ENCODE measurements around the gene RNF166.

The RNF166 gene

DNA sequence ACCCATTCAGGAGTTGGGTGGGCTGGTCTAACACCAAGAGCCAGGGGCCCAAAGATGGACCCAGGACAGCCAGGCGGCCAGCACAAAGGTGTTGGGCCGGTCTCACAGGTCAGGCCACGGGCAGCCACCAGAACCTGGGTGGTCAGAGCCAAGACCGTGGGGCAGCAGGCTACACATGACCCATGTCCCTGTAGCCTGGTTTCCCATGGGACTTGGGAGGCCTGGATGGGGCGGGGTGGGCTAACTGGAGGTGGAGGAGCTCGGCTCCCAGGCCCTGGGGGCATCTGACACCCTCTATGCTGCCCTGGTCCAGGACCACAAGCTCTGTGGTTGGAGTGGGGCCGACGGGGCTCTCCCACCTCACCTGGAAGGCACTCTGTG, 17.3 kb upstream of the RNF166 start:
- DNase-seq: no peak

GRCh38 chr16:88722784-88723506, 16.7 kb upstream of the RNF166 start:
- DNase-seq: no peak

DNA sequence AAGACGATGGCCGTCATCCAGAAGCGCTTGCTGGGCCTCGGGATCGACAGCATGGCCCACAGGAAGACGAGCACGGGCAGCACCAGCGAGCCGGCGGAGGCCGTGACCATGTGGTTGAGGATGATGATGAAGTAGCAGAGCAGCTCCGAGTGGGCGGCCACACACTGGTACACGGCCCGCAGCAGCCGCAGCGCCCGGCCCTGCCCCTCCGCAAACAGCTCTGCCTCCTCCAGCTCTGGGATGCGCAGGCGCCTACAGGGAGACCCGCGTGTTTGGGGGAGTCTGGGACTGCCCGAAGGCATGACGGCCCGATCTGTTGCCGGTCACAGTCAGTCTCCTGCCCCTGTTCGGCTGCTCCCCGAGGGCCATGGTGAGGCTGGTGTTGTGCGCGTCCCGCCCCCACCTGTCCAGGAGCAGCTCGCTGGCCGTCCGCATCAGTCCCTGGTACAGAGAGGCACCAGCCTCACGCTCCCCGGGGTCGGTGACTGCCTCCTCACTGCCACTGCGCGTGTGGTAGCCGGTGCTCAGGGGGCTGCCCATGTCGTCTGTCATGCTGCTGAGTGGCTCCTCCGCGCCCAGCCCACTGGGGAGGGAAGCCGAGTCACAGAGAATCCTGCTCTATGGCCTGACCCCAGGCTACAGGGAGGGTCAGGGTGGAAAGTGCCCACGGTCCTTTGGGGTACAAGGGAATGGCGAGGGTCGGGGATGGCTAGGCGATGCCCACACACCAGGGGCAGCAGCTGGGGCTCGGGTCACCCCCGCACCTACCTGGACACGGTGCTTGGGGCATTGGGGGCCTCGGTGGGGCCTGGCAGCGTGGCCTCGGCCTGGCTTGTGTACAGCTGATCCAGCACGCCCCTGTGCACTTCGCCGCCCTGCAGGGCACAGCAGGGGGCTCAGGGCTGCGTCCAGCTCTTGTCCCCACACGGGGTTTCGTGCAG, 15.9 kb upstream of the RNF166 start:
- DNase-seq: no peak

DNA sequence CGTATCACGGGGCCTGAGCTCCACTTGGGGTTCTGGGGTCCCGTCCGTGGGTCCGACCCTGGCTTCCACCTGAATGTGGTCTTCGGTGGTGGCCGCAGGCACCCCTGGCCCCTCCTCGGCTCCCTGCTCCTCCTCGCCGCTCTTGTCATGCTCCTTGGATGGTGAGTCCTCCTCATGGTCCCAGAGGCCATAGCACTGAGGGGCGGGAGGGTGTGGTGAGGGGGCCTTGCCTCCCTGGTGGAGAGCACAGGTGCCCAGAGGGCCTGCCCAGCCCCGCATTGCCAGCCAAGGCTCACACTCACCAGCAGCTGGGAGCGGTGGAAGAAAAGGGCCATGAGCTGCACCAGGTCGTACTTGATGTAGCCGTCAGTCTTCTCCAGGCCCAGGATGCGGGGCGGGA, 15.0 kb upstream of the RNF166 start:
- no peak for DNase-seq

DNA sequence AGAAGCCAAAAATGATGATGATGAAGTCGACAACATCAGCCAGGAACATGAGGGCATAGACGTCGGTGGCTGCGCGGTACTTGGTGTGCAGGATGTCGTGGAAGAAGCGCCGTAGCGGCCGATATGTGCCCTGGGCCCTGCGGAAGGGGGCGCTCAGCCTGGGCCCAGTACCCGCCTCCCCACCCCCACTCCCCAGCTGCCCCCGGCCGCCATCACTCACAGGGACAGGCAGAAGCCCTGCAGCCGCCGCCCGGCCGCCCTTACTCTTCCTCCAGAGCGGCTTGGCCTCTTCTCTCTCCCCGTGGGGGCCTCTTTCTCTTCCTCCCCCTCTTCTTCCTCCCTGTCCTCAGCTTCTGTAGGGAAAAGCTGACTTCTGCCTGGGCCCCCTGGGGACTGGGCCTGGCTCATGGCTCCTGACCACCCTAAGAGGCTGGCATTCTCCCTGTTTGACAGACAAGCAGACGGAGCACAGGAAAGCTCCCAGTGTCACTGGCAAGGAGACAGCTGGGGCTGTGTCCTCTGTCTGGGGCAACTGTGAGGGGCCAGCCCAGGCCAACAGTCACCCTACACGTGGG, 14.3 kb upstream of the RNF166 start:
- DNase-seq: no peak

GRCh38 chr16:88719933-88720296, 13.7 kb upstream of the RNF166 start:
- no peak for DNase-seq

DNA sequence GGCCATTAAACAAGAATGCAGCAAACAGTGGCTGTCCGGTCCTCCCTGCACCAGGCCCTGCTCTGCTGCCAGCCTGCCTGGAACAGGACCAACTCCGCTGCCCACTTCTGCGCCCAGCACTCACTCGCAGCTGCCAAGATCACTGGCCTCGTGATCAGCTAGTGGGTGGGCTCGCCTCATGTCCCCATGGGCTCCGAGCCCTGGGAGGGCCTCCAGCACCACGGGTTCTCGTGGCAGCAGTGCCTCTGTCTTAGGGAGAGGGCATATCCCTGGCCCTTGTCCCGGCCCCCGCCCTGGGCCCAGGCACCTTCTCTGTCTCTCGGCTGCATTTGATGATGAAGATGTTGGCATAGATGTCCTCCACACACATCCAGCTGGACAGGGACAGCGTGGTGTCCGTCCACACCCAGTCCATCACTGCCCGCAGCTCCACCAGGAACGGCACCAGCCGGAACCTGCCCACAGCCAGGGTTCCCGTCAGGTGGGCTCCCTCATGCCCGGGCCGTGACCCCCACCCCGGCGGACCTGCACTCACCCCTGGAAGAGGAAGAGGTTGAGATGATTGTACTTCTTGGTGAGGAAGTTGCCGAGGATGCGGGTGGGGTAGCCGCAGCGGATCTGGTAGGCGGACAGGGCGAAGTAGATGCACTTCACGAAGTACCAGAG, 13.2 kb upstream of the RNF166 start:
- no peak for DNase-seq

DNA sequence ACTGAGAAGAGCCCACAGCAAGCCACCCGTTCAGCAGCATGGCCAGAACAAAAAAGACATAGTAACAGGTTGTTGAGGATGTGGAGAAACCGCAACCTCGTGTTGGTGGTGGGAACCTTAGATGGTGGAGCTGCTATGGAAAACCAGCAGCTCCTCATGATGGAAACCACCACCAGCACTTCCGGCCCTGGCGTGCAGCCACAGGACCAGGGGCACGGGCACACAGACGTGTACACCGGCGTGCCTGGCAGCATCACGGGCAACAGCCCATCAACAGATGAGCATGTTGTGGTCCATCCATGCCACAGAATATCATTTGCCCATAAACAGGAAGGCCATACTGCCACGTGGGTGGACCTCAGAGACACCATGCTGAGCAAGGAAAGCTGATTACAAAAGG, 12.0 kb upstream of the RNF166 start:
- no peak for DNase-seq

DNA sequence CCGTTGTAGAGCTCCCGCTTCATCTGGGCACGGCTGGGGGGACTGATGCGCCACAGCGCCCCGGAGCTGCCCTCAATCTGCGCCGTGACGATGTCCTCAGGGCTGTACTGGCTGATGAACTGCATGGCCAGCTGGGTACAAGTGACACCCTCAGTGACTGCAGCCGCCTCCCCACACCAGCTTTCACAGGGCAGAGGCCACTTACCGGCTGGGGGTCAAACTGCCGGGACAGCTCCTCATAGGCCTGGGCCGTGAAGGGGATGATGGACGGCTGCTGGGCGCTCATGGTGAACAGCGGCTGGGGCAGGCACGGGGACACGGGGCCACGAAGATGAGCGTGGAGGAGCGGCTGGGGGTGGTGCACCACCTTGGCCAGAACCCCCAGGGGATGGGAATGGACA, 10.4 kb upstream of the RNF166 start:
- no peak for DNase-seq

DNA sequence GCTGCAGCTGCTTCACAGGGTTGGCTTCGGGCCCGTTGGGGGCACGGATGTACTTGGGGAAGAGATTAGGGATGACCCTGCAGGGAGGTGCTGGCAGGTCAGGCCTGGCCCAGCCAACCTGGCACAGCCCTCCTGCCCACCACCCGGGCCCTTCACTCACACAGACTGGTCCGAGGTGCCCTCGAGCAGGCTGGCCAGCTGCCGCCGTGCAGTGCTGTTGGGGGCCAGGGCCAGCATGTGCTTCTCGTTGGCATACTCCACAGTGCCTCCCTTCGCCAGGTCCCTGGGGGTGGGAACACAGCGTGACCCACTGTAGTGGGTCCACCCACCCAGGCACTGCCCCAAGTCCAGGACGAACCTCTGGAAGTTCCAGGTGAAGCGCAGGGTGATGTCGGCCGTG, 10.0 kb upstream of the RNF166 start:
- no peak for DNase-seq

DNA sequence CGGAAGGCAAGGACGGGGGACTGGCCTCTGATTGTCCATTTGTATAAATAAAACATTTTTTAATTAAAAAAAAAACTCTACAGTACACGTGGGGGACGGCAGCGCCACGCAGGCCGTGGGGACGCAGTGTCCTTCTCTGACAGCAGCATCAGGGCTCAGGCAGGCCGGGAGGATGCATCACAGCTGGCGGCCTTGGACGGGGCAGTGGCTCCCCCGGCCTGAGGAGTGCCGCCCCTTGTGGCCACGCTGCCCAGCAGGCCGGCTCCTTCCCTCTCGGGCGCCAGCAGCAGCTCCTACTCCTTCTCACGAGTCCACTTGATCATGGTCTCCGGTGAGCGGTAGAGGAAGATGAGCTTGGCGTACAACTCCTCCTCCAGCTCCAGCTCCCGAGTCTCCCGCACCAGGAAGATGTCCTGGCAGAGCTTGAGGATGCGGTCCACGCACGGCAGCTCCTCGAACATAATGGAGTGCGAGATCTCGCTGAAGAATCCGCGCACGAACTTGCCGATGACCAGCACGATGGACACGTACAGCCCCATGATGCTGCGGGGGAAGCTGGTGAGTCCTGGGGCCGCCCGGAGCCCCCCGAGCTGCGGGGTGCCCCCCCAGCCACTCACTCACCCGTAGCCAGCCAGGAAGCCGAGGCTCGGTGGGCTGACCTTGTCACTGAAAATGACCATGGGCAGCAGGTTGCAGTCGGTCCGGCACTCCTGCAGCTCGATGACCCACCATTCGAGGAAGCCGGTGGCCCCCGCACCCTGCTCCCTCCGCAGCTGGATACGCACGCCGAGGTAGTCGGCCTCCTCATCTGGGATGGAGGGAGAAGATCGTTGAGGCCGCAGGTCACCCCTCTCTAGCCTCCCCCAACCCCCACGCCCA, 9.3 kb upstream of the RNF166 start:
- DNase-seq: no peak

DNA sequence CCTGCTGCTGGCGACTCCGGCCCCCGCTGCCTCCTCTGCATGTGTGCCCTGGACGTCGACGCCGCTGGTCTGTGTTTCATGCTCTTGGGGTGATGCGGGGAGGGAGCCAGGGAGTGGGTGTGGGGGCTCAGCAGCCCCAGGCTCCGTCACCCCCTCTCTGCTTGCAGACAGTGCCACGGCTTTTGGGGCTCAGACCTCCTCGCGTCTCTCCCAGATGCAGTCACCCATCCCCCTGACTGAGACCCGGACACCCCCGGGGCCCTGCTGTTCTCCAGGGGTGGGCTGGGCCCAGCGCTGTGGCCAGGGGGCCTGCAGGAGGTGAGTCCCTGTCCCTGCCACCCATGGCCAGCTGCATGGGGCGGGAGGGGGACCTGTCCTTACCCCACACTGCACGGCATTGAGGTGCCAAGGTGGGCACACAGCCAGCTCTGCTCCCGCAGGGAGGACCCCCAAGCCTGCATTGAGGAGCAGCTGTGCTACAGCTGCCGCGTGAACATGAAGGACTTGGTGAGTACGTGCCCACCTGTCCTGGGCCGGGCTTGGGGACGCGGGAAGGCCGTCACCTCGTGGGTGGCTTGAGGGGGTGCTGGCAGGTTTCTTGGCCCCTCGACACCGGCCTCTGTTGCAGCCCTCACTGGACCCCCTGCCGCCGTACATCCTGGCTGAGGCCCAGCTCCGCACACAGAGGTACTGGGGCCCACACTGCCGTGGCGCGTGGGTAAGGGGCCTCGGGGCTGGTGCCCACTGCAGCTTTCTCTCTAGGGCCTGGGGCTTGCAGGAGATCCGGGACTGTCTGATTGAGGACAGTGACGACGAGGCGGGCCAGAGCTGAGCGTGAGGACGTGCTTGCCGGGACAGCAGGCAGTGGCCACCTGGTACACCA, 8.5 kb upstream of the RNF166 start:
- no peak for DNase-seq

DNA sequence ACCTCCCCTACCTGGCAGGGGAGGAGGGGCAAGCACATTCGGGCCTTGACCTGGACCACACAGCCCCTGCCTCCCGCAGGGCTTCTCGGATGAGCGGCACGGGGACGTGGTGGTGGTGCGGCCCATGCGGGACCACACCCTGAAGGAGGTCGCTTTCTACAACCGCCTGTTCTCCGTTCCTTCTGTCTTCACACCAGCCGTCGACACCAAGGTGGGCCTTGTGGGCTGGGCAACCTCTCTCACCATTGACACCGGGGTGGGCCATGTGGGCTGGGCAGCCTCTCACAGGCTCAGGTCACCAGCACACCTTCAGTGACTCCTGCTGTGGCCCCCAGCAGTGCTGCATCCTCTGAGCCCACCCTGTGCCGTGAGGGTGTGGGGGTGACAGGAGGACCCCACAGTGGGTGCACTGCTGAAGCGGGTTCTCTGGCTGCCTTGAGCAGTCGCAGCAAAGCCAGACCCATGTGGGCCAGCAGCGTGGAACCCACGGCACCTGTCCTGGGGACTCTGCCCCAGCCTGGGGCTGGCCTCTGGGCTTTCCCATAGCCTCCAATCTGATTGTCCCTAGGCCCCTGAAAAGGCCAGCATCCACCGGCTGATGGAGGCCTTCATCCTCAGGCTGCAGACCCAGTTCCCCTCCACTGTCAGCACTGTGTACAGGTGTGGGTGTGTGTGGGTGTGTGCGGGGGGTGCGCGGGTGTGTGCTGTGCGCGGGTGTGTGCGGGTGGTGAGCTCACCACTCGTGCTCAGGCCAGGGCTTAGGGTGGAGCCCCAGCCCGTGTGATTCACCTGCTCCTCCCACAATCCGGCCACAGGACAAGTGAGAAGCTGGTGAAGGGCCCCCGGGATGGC, 7.6 kb upstream of the RNF166 start:
- no peak for DNase-seq

DNA sequence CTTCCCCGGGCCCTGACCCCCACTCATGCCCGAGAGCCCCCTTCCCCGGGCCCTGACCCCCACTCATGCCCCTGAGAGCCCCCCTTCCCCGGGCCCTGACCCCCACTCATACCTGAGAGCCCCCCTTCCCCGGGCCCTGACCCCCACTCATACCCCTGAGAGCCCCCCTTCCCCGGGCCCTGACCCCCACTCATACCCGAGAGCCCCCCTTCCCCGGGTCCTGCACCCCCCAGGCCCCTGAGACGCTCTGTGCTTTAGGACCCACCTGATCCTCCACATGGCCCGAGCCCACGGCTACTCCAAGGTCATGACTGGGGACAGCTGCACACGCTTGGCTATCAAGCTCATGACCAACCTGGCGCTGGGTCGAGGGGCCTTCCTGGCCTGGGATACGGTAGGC, 6.8 kb upstream of the RNF166 start:
- no peak for DNase-seq

DNA sequence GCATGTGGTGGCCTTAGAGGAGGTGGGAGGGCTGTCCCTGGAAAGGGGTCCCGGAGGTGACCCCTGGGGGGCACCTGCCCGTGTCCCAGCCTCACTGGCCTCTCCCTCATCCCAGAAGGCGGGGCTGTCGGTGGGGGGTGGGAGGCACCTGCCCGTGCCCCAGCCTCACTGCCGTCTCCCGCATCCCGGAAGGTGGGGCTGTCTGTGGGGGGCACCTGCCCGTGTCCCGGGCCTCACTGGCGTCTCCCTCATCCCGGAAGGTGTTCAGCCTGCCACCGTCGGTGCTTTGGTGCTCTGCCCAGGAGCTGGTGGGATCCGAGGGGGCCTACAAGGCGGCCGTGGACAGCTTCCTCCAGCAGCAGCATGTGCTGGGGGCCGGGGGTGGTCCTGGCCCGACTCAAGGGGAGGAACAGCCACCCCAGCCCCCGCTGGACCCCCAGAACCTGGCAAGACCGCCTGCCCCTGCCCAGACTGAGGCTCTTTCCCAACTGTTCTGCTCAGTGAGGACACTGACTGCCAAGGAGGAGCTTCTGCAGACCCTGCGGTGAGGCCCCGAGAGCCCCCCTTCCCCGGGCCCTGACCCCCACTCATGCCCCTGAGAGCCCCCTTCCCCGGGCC, 6.3 kb upstream of the RNF166 start:
- no peak for DNase-seq

DNA sequence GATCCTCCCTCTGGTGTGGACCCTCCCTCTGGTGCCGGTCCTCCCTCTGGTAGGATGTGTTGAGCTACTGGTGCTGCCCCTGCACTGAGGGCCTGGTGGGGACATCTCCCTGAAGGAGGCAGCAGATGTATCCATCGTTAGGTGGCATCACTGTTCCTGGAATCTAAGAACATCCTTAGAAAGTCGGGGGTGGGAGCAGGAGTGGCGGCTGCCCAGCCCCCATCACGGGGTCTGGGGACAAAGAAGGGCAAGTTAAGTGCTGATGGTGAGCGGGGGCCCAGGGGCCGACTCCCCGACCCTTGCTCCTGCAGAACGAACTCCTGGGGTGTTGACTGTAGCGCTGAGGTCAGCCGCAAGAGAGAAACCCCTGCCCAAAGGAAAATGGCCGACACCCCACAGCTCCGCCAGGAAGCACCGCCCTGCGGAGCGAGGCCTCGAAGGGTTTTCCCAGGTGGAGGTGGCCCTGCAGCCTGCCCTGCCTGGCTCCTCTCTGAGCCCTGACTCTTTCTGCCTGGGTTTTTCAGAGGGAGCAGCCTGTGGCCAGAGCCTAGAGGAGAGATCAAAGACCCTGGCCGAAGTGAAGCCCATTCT, 5.6 kb upstream of the RNF166 start:
- no peak for DNase-seq

DNA sequence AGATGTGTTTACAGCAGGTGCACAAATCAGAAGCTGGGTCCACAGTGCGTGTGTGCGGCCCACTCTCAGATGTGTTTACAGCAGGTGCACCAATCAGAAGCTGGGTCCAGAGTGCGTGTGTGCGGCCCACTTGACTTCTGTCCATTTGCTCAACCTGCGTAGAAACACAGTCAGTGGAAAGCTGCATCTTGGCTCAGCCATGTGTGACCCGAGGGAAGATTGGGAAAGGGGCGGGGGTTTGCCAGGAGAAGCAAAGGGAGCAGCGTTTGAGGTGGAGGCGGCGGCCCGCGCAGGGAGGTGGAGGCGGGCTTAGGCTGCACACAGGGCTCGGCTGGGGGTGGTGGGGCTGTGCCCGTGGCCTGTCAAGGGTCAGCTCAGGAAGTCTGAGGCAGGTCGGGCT, 4.3 kb upstream of the RNF166 start:
- no peak for DNase-seq

DNA sequence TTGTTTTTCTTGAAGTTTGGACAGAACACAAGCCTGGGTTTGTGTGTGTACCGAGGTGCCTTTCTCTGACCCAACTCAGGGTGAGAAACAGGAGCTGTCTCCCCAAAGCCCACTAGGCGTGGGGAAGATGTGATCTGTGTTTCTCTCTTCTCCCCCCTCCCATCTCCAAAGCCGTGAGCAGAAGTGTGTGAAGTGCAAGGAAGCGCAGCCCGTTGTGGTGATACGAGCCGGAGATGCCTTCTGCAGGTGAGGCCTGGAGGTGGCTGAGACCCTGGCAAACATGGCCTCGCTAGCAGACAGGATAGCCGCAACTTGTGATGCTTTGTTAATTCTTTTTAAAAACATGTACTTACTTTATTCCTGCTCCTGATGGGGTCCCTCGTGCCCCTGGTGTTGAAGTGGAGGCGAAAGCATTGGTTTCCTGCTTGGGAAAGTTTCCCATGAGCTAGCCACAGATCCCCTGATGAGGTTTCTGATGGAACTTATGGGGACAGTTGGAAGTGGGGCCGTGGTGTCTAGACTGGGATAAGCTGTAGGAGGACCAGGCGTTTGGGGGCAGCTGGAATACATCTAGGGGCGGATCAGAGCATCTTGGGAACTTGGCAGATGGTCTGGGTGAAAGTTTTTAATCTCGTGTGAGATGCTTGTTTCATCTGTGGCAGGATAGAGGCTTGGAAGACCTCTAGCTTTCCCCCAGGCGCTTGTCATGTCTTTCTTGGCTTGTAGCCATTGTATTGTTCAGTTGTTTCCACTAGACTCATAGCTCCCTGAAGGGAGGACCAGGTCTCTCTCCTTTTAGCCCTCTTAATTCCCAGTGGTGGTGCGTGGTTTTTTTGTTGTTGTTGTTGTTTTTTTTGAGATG, 988 bp upstream of the RNF166 start:
- DNase-seq: no peak

DNA sequence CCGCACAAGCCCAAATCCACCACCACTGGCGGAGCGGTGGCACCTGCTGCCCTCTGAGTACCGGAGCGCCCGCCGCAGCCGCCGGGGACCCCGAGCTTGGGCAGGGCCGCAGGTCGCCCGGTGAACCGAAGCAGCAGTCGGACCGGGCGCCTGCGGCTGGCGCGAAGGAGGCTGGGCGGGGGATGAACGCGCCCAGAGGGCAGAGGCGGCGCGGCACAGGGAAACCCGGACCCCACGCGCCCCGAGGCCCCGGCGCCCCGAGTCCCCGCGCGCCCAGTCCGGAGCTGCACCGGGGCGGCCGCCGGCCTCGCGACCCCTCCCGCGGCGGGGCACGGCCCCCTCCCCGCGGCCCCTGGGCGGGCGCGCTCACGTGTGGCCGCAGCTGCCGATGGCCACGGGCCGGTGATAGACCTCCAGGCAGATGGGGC, 393 bp downstream of the RNF166 start:
- no peak for DNase-seq
